Activated CD4-positive, CD25-positive, alpha-beta regulatory T cell treated with anti-CD3 and anti-CD28 coated beads, Interleukin-2, amount 50 U/mL, for 72 hours (primary cell): ENCODE results near the gene KCNH2.
A peak's percentile ranks its signal among the peaks of the same experiment; 100 is the strongest.
"Not testable (repeated sequence)": the region's sequence is repeated elsewhere in the genome, so short reads cannot be mapped to it uniquely, and the experiment has no call there.

Experiments used
- DNase-seq: peaks from one replicate; pipeline ENCODE4 v3.0.0; 2021

Gene KCNH2

GRCh38 chr7:150923196-150923595 is 54.9 kb downstream of the KCNH2 start:
- DNase-seq = no peak

DNA sequence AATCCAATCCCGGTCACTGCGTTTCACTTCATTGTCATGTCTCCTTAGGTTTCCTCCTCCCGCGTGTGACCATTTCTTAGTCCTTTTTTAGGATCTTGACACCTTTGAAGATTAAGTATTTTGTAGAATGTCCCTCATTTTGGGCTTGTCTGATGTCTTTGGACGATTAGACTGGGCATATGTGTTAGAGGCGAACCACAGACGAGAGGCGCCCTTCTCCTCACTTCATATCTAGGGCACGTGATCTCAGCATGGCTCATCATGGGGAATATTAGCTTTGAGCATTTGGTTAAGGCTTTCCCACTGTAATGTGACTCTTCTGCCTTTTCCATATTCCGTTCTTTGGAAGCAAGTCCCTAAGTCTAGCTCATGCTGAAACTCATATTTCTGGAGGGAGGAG is 59.0 kb downstream of the KCNH2 start:
- no peak for DNase-seq

- no peak for DNase-seq
These were observed 59.7 kb downstream of the KCNH2 start for GRCh38 chr7:150918378-150918777.

DNA sequence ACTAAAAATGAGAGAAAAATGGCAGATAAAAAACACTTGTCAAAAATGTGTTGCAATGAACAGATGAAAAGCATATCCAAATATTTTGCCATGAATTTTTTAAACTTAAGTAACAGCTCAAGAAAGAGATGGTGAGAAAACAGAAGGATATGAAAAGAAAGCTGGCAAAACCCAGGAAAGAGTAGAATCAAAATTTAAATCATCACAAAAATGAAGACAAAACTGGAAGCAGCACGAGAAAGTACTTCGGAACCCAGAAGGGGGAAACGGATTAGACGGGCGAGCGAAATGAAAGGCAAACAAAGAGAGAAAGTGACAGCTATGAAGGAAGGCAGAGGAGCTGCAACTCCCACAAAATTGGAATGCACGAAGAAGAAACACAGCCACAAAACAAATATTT is 60.2 kb downstream of the KCNH2 start:
- no peak for DNase-seq

DNA sequence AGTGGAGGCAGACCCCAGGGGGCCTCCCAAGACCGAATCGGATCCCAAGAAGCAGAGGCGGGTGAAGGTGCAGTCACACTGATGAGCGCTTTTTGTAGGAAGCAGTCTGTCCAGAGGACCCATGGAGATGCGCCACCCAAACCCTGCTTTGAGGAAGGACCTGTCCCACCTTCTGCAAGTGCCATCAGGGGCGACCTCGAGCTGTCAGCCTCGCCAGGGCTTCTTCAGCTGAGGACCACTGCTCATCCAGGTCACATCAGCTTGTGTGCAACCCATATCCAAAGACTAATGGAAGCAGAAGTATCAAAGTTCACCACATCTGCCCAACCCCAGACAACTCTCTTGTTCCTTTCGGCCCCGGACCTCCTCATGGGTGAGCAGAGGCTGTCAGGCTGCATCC is 61.5 kb downstream of the KCNH2 start:
- no peak for DNase-seq

- DNase-seq = no peak
These were observed 63.2 kb downstream of the KCNH2 start for GRCh38 chr7:150914966-150915365.

- DNase-seq = no peak
These were observed 63.9 kb downstream of the KCNH2 start for GRCh38 chr7:150914196-150914595.

DNA sequence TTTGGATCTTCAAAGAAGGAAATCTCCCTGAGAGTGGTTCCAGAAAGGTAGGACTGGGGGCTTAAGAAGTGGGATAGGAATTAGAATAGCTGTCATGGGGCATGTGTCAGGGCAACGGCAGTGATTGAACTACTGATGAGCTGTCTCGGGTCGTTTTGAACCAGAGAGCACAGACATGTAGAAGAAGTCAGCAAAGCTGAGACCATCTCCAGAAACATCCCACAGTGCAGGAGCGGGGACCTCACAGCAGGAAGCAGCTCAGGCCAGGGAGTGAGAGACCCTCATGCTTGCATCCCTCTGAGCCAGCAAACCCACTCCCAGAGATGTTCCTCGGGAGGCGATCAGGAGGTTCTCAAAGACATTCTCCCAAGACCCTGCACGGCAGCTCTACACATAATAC is 65.7 kb downstream of the KCNH2 start:
- no peak for DNase-seq

GRCh38 chr7:150911590-150912267 is 66.4 kb downstream of the KCNH2 start:
- DNase-seq = no peak

DNA sequence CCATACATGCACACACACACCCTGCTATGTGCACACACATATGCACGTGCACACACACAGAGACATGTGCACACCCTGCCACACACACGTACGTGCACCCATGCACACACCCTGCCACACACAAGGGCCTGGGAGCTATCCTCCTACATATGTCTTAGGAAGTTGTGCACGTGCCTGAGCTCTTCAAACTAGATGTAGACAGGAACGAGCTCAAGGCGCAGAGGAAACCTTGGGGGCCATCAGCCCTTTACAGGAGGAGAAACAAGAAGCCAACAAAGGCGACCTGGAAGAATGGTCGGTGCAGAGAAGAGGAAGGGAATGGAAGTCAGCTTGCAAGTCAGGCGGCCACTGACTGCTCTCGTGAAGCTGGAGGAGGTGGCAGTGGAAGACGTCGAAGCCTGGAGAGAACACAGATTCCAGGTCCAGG is 67.1 kb downstream of the KCNH2 start:
- no peak for DNase-seq

GRCh38 chr7:150910305-150910995 is 67.7 kb downstream of the KCNH2 start:
- not testable (repeated sequence) for DNase-seq

GRCh38 chr7:150909200-150909995 is 68.7 kb downstream of the KCNH2 start:
- no peak for DNase-seq

DNA sequence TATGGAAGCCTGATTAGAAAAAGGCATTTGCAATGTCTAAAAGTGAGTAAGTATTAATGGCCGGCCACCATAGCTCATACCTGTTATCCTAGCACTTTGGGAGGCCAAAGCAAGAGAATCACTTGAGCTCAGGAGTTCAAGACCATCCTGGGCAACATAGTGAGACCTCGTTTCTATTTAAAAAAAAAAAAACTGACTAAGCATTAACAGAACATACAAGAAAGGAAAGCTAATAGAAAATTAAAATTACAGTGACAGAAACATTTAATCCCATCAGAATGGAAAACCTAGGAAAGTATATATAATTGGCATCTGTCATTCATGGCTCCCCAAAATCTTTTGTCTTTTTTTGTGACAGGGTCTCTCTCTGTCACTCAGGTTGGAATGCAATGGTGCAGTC is 69.9 kb downstream of the KCNH2 start:
- DNase-seq = no peak

- no peak for DNase-seq
These were observed 73.9 kb downstream of the KCNH2 start for GRCh38 chr7:150904011-150904909.

- DNase-seq = no peak
These were observed 74.5 kb downstream of the KCNH2 start for GRCh38 chr7:150903606-150904005.

DNA sequence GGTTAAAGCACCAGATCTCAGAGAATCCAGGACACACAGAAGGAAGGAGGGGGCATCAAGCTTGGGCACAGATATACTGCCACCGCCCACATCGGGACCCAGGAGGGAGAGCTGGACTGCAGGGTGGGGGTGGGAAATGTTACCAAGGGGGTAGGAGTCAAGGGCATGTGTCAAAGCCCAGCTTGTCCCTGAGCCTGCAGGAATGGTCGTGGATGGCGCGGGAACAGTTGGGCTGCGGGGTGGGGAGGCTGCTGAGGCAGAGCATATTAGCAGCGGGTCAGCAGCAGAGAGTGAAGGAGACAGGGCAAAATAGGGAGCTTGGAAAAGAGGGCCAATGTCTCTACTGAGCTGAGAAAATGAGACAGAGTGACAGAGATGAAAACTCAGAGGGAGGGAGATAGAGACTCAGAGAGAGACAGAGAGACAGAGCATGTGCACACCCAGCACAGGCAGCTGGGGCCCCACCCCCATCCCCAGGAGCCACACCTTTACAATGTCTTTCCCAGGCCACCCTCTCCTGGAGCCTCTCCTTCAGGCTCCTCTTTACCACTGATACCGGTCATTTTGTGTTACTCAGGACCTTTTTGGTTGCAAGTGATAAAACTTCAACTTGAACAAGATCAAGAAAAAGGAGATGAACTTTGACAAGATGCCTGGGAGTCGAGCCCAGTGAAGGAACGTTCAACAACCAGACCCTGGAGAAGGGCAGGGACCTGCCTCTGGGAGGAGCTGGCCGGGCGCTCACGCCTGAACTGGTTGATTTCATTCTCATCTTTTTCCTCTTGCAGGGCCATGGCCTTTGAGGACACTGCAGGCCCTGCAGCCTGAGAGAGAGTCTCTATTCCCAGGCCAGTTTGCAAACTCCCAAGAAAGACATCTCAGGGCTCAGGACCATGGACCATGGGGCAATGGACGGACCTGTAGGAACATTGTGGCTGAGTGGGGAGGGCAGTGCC is 75.8 kb downstream of the KCNH2 start:
- DNase-seq = no peak

DNA sequence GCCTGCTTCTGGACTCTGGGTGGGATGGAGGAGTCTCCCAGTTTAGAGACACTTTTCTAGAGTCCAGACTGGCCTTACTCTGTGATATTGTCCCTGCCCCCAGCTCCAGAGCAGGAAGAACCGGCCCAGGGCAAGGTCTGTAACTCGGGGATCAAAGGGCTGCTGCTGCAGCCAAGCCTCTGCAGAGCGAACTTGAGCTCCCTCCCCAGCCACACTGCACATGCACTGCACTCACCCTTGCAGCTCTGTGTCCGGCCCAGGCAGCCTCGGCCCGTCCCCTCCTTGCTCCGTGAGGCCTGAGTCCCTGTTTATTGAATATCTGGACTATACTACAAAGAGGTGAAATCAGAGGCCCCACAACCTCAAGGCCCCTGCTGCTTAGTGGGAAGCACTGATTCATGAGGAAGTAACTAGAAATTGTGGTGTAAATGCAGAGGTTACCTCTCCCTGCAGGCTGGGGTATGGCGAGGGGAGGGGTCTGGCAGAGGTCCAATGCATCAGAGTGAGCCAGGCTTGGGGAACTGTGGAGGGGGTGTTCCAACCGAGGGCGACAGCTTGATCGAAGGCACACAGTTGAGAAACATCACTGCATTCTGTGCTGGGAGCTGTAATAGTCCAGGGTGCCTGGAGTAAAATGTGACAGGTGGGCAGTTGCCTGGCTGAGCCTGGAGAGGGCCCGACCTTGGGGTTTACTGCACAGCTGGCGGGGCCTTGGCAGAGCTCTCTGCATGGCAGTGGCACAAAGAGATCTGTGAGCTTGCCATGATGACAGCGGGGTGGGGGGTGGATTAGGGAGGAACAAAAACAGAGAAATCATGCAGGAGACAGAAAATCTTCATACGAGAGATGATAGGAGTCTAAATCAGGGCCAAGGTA is 76.7 kb downstream of the KCNH2 start:
- DNase-seq = no peak

- DNase-seq = no peak
These were observed 77.4 kb downstream of the KCNH2 start for GRCh38 chr7:150900675-150901074.

DNA sequence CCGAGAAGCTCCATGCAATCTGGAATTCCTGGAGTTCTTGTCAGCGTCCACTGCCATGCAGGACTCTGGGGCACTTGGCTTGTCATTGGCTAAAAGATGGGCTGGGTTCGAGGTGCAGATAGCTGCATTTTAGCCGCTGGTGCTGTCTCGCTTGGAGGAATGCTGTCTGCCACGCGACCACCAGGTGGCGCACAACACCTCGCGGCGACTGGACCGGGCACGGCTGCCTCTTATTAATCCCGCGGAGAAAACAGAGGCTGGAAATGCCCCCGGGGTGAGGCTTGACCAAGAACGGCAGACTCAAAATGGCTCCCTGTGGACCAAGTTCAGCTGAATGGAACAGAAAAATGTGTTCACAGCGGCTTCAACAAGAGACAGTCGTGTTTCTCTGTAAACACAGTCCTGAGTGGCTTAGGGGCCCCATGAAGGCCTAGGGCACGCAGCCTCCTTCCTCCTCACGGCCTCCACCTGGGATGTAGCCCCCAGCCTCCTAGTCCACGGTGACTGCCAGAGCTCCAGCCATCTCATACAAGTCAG is 79.6 kb downstream of the KCNH2 start:
- peak; percentile 85 for DNase-seq
